Dedifferentiated amniotic fluid mesenchymal stem cell (primary cell): Measurements from ENCODE around the gene COL20A1.

Experiments used
- DNase-seq: peaks from one replicate; pipeline ENCODE4 v3.0.0-alpha.2; 2016; ENCODE audit errors: extremely low spot score

Gene COL20A1

GRCh38 chr20:63362436-63363009, 69.5 kb downstream of the COL20A1 start:
- no peak for DNase-seq

- DNase-seq: no peak
Observed at GRCh38 chr20:63363013-63363957, 70.3 kb downstream of the COL20A1 start.

- DNase-seq: no peak
Observed at GRCh38 chr20:63363981-63364561, 71.1 kb downstream of the COL20A1 start.

GRCh38 chr20:63364801-63365585, 72.0 kb downstream of the COL20A1 start:
- no peak for DNase-seq

- no peak for DNase-seq
Observed at GRCh38 chr20:63365601-63366389, 72.8 kb downstream of the COL20A1 start.

GRCh38 chr20:63366390-63367365, 73.7 kb downstream of the COL20A1 start:
- DNase-seq: no peak

DNA sequence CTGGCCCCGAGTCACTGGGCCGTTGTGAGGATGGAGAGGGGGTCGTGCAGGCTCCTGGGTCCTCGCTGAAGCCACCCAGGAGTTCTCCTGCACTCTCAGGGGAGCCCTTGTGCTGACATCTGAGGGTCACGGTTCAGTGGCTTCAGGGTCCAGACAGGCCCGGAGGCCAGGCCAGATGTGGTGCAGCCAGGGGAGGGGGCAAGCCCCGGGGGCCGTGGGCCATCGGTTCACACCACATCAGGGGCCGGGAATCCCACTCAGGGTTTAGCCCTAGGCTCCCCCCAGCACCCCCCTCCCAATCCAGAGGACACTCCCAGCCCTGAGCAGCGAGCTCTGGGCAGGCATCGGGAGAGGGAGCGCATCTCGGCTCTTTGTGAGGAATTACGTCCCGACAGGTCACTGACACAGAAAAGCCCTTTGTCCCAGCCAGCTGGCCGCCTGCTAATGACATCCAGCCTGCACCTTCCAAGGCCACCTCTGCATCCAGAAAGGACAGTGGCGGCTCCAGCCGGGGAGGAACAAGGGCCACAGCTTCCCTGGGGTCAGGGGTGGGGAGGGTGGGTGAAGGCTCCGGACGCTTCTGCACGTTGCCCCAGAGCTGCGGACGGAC, 74.6 kb downstream of the COL20A1 start:
- no peak for DNase-seq

DNA sequence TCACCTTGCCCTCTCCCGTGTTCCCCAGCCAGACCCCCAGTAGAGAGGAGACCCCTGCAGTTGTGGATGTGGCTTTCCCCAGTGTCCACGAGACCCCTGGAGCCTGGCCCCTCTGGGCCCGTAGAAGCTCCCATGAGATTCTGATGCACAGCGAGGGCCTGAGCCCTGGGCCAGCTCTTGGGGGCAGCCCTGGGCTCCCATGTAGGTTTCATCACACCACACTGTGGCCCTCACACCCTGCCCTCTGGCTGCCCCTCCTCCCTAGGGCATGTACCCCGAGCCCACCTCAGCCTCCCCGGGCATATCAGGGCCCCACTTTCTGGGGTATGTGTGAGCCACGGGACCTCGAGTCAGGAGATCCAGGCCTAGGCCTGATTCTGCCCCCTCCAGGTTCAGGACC, 75.2 kb downstream of the COL20A1 start:
- no peak for DNase-seq

DNA sequence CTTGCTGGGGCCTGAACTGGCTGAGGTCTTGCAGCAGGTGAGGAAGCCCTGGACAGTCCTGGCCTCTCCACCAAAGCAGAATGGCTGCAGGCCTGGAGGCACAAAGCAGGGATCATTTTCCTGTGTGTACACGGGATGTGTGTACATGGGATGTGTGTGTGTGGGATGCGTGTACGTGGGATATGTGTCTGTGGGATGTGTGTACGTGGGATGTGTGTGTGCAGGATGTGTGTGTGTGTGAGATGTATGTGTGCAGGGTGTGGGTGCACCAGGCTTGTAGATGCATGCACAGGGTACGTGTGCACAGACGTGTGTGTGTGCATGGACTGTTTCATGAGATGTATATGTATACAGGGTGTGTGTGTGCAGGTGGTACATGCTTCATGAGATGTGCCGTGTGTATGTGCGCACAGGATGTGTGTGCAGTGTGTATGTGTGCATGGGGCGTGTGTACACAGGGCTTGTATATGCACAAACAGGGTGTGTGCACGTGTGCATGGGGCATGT, 76.1 kb downstream of the COL20A1 start:
- DNase-seq: no peak

DNA sequence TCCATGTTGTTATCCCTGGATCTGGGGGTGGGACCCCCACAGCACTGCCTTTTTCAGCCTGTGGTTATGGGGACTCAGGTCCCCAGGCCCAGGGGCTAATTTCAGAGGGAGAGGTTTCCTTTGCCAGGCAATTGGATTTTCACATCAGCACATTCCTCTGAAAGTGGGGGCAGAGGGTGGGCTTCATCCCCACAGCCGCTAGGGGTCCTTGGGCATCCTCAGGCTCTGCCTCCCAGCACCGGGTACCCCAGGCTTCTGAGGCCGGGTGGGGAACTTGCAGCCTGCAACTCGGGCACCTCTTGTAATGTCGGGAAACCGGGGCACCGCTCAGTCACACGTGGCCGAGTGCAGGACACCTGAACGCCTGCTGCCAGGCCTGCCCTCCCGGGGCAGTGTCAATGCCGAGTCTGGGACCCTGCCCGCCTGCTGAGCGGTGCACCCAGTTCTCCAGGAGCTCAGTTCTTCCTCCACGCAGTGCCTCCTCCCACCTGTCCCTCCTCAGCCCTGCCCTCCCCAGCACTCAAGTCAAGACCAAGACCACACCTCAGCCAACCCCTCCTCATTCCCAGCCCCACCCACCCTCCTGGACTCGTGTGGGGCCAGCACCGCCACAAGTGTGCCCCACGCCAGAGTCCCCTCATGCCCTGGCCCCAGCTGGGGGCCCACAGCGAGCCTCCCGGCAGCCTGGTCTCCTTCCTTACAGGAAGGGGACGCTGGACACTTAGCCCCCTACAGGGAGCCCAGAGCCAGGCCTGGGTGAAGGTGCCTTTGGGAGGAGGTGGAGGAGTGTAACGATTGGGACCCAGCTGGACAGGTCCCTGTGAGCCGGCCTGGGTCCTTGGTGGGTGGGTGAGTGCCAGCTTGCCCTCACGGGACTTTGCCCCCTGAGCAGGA, 77.0 kb downstream of the COL20A1 start:
- DNase-seq: no peak

DNA sequence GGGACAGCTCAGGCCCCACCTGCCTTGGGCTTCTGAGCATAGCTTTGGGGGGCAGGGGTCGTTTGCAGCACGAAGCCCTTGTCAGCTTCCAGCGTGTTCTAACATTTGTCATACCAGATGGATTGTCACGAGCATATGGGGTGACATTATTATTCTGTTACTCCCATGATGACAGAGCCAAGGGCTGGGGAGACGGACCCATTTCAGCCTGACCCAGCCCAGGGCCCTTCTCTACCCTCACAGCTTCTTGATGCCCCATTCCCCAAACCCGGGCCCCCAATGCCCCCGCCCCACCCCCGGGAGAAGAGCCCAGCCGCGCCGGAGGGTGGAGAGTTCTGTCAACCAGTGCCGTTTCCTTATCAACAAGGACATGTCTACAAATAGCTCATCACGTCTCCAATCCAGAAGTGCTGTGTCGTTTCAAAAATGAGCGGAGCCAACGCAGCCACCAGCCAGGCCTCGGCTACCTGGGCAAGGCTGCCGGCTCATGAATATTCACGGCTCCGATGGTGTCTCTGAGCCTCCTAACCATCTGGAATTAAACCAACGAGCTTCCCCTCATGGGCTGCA, 77.7 kb downstream of the COL20A1 start:
- DNase-seq: no peak

DNA sequence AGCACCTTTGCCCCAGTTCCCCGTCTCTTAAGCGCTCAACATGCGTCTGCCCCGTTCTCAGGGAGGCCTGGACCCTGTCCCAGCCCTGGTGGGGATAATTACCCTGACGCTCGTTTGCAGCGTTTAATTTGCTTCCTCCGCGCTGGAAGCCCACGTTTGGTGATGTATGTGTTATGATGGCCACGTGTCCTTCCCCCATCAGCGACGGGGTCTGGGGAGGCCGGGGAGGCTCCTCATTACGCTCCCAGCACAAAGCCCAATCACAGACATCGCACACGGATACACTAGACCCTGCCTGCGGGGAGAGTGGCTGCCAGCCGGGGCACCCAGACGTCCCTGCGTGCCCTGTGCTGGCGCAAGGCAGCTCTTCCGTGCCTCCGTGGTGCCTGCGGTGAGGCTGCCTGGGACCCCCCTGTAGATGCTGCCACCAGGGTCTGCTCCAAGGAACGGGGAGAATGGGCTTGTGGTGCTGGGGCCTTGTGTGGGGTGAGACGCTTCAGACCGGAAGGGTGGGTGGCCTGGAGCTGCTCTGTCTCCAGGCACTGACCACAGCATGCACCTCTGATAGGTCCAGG, 78.4 kb downstream of the COL20A1 start:
- DNase-seq: no peak

DNA sequence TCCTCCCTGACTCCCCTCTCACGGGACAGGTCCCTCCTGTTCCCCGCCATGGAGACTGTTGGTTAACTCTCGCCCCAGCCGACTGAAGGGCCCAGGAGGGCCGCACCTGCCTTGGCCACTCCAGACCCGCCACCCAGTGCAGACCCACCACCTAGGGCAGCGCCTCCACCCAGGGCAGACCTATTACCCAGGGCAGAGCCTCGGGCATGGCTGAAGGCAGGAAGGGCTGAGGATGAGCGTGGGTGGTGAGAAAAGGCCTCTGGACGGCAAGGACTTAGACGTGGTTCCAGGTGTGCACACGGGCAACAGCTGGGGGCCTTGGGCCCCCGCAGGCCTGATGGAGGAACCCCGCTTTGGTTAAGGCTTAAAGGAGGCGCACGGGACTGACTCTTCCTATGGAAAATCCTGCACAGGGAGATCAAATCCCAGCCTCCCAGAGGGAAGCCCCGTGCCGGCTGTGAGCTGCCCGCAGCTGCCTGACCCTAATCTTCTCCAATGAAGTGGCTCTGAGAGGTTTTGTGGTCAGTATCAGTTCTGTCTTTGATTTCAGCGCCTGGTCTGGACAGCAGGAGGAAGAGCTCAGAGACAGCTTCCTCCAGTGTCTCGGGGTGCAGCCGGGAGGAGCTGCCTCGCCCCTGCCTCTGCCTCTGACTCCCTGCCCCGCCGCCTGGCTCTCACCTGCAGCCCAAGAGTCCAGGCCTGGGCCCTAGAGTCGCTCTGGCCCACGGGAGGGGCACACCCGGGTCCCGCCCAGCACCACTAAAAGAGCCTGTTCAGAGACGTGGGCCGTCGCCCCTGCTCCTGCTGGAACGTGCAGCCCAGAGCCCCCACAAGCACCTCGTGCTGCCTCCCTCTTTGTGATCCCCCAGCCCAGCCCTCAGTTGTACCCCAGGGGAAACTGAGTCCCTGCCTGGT, 80.2 kb downstream of the COL20A1 start:
- DNase-seq: no peak

DNA sequence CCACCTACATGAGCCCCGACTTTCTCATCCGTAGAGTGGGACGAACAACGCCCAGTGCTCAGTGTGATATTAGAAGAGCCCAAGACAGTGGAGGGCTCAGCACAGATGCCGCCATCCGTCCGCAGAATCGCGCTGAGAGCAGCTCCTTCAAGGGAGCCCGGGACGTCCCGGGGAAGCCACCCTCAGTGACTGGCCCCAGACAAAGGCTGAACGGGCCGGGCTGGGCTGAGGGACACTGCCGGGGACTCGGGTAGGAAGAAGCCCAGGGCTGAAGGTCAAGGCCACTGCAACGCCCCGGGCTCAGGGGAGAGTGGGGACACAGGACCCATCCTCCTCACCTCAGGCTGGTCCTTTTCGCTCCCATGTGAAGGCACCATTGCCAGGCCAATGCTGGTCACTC, 81.0 kb downstream of the COL20A1 start:
- no peak for DNase-seq

DNA sequence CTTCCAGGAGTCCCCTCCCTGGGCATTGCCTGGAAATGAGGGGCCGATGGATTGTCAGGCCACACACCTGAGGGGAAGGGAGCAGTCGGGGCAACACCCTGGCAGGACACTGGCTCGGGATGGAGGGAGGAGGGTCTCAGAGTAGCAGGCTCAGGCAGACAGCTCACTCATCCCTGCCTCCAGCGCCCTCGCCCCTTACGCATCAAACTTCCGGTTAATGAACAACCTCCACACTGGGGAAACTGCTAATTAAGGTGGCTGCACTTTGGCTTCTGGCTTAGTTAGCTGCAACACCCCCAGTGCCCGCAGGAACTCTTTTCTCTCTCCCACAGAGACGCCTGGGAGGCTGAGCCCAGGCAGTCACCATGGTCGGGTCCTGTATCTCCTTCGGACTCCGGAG, 81.5 kb downstream of the COL20A1 start:
- DNase-seq: no peak

GRCh38 chr20:63375438-63375837, 82.5 kb downstream of the COL20A1 start:
- no peak for DNase-seq
